Measurements from ENCODE around the gene ATP8A1. TPM values are rescaled to one million over a fixed set of nuclear protein-coding genes. Genes with fewer than 3 reads are reported as not detected.

Gene ATP8A1
- total RNA-seq, 1 donor from 2014 or later, result 22.6 TPM

GRCh38 chr4:42652529-42653231 lies 4.2 kb downstream of the ATP8A1 start:
- intact Hi-C loops (cut with micrococcal nuclease), result loop anchor here (10.0 kb wide), 1 partner anchor 802 kb away; no protein-coding TSS in a partner anchor

- intact Hi-C loops (cut with micrococcal nuclease), result loop anchor here (10.0 kb wide), 1 partner anchor 805 kb away; no protein-coding TSS in a partner anchor
Observed at GRCh38 chr4:42649870-42650269, 7.0 kb downstream of the ATP8A1 start.

- intact Hi-C loops (cut with micrococcal nuclease), result no loop called here
Observed at GRCh38 chr4:42646999-42647541, 9.8 kb downstream of the ATP8A1 start.

- intact Hi-C loops (cut with micrococcal nuclease), result no loop called here
Observed at GRCh38 chr4:42646013-42646784, 10.7 kb downstream of the ATP8A1 start.

GRCh38 chr4:42644897-42645296 lies 12.0 kb downstream of the ATP8A1 start:
- intact Hi-C loops (cut with micrococcal nuclease), result no loop called here

GRCh38 chr4:42643685-42644084 lies 13.2 kb downstream of the ATP8A1 start:
- intact Hi-C loops (cut with micrococcal nuclease), result no loop called here

- intact Hi-C loops (cut with micrococcal nuclease), result no loop called here
Observed at GRCh38 chr4:42642845-42643615, 13.9 kb downstream of the ATP8A1 start.

- intact Hi-C loops (cut with micrococcal nuclease), result no loop called here
Observed at GRCh38 chr4:42642101-42642797, 14.7 kb downstream of the ATP8A1 start.

GRCh38 chr4:42641656-42642055 lies 15.2 kb downstream of the ATP8A1 start:
- intact Hi-C loops (cut with micrococcal nuclease), result loop anchor here (1.0 kb wide), 1 partner anchor 15 kb away; no protein-coding TSS in a partner anchor

- intact Hi-C loops (cut with micrococcal nuclease), result loop anchor here (1.0 kb wide), 1 partner anchor 15 kb away; no protein-coding TSS in a partner anchor
Observed at GRCh38 chr4:42641161-42641560, 15.7 kb downstream of the ATP8A1 start.

- intact Hi-C loops (cut with micrococcal nuclease), result loop anchor here (1.0 kb wide), 1 partner anchor 16 kb away; no protein-coding TSS in a partner anchor
Observed at GRCh38 chr4:42640613-42641012, 16.3 kb downstream of the ATP8A1 start.

- intact Hi-C loops (cut with micrococcal nuclease), result no loop called here
Observed at GRCh38 chr4:42638993-42639392, 17.9 kb downstream of the ATP8A1 start.

- intact Hi-C loops (cut with micrococcal nuclease), result no loop called here
Observed at GRCh38 chr4:42638321-42638720, 18.6 kb downstream of the ATP8A1 start.

- intact Hi-C loops (cut with micrococcal nuclease), result no loop called here
Observed at GRCh38 chr4:42637867-42638266, 19.0 kb downstream of the ATP8A1 start.

- intact Hi-C loops (cut with micrococcal nuclease), result no loop called here
Observed at GRCh38 chr4:42637104-42637503, 19.8 kb downstream of the ATP8A1 start.

- intact Hi-C loops (cut with micrococcal nuclease), result no loop called here
Observed at GRCh38 chr4:42636645-42636949, 20.3 kb downstream of the ATP8A1 start.

GRCh38 chr4:42633605-42634388 lies 23.1 kb downstream of the ATP8A1 start:
- intact Hi-C loops (cut with micrococcal nuclease), result no loop called here

- intact Hi-C loops (cut with micrococcal nuclease), result no loop called here
Observed at GRCh38 chr4:42632653-42633382, 24.1 kb downstream of the ATP8A1 start.

- intact Hi-C loops (cut with micrococcal nuclease), result no loop called here
Observed at GRCh38 chr4:42630908-42631307, 26.0 kb downstream of the ATP8A1 start.
